ENCODE measurements around the gene COL1A2.

COL1A2 gene

GRCh38 chr7:94394437-94395140, at the start of gene COL1A2:
TSS of gene COL1A2 (plus strand) at chr7:94394895. CDS start at chr7:94395032, 137 bp downstream.
- DNase-seq = peak; percentile 88

GRCh38 chr7:94345907-94346306, 48.8 kb upstream of the COL1A2 start:
- DNase-seq = no peak

- no peak for DNase-seq
Measured at GRCh38 chr7:94348142-94348541, 46.6 kb upstream of the COL1A2 start.

GRCh38 chr7:94350734-94351133, 44.0 kb upstream of the COL1A2 start:
- no peak for DNase-seq

GRCh38 chr7:94351703-94352102, 43.0 kb upstream of the COL1A2 start:
- no peak for DNase-seq

- DNase-seq = no peak
Measured at GRCh38 chr7:94352887-94353286, 41.8 kb upstream of the COL1A2 start.

- no peak for DNase-seq
Measured at GRCh38 chr7:94354953-94355352, 39.7 kb upstream of the COL1A2 start.

GRCh38 chr7:94355454-94355853, 39.2 kb upstream of the COL1A2 start:
- no peak for DNase-seq

GRCh38 chr7:94357076-94357475, 37.6 kb upstream of the COL1A2 start:
- no peak for DNase-seq

GRCh38 chr7:94360926-94361325, 33.8 kb upstream of the COL1A2 start:
- DNase-seq = no peak

- DNase-seq = no peak
Measured at GRCh38 chr7:94362276-94362675, 32.4 kb upstream of the COL1A2 start.

GRCh38 chr7:94364816-94365215, 29.9 kb upstream of the COL1A2 start:
- DNase-seq = no peak

- no peak for DNase-seq
Measured at GRCh38 chr7:94366163-94366562, 28.5 kb upstream of the COL1A2 start.

GRCh38 chr7:94366832-94367231, 27.9 kb upstream of the COL1A2 start:
- no peak for DNase-seq

GRCh38 chr7:94367949-94368348, 26.7 kb upstream of the COL1A2 start:
- no peak for DNase-seq

- peak; percentile 45 for DNase-seq
Measured at GRCh38 chr7:94368371-94368791, 26.3 kb upstream of the COL1A2 start.

GRCh38 chr7:94374231-94374630, 20.5 kb upstream of the COL1A2 start:
- peak; percentile 93 for DNase-seq

GRCh38 chr7:94374721-94375566, 19.8 kb upstream of the COL1A2 start:
- peak; percentile 97 for DNase-seq

GRCh38 chr7:94375691-94376090, 19.0 kb upstream of the COL1A2 start:
- DNase-seq = peak; percentile 77

GRCh38 chr7:94376281-94376680, 18.4 kb upstream of the COL1A2 start:
- no peak for DNase-seq

GRCh38 chr7:94378356-94378755, 16.3 kb upstream of the COL1A2 start:
- no peak for DNase-seq

- DNase-seq = no peak
Measured at GRCh38 chr7:94380264-94380663, 14.4 kb upstream of the COL1A2 start.

- no peak for DNase-seq
Measured at GRCh38 chr7:94382132-94382531, 12.6 kb upstream of the COL1A2 start.

GRCh38 chr7:94382746-94383145, 11.9 kb upstream of the COL1A2 start:
- DNase-seq = no peak

Data from NCI-H2227 treated with DMSO at 0.1 percent for 48 hours (cell line).